Esophagus squamous epithelium (tissue), 5 donors: Measurements from ENCODE around the gene IL23A. TPM values are rescaled to one million over a fixed set of nuclear protein-coding genes. Genes with fewer than 3 reads are reported as not detected.

Source experiments
- DNase-seq: peaks from one replicate; lab custom pipeline; 2025; lab: John Stamatoyannopoulos, UW
- H3K27ac ChIP-seq, 4 donors: fragments of 200-600 bp; sonication (generic); one replicate each; pipeline ENCODE4 v1.5.1; 2016 to 2019; ENCODE audit warnings: mild to moderate bottlenecking in 1 of 4
- H3K27me3 ChIP-seq, 4 donors: fragments of 200-600 bp; sonication (generic); 1 replicate in 3 of 4; 2 replicates in 1 of 4; pipeline versions ENCODE4 v1.5.1 to v1.6.0; 2017 to 2021; ENCODE audit warnings: antibody characterized with exemption in 1 of 4
- H3K36me3 ChIP-seq, 3 donors: fragments of 200-600 bp; sonication (generic); one replicate each; pipeline ENCODE4 v1.5.1; 2016 to 2019
- H3K4me1 ChIP-seq, 3 donors: fragments of 200-600 bp; sonication (generic); one replicate each; pipeline ENCODE4 v1.5.1; 2017 to 2019
- H3K4me3 ChIP-seq, 4 donors: fragments of 200-600 bp; sonication (generic); 1 replicate in 3 of 4; 2 replicates in 1 of 4; pipeline ENCODE4 v1.5.1; 2016 to 2019; ENCODE audit warnings: mild to moderate bottlenecking in 2 of 4, moderate library complexity in 1 of 4
- H3K9me3 ChIP-seq, 3 donors: fragments of 200-600 bp; sonication (generic); one replicate each; pipeline ENCODE4 v1.5.1; 2016 to 2019
- POLR2A ChIP-seq, 4 donors: fragments of 450-650 bp; IDR thresholded peaks; one replicate each; pipeline ENCODE4 v1.6.1; 2017; ENCODE audit warnings: antibody characterized with exemption in 4 of 4, mild to moderate bottlenecking in 4 of 4, moderate library complexity in 3 of 4
- WGBS, 2 donors: methylation state at CpG; one replicate each; pipeline ENCODE4 v1.1.5; 2018; 5-methylcytosine and 5-hydroxymethylcytosine counted together
- intact Hi-C: fragments of 100-400 bp; cut with DNase I; formaldehyde crosslinking; loops from one replicate; pipeline ENCODE4 v1.15.0; 2022
- total RNA-seq, 4 donors: library from RNA; depleted of rRNA; stranded (reverse); fragments of >200 nt; gene quantifications; one replicate each; pipeline ENCODE4 v1.1.0, GENCODE V29; 2016
- TF ChIP-seq, protein P1 (sequence below), 6 experiments: fragments of 450-650 bp in 4 of 6; fragments of 200-600 bp in 2 of 6; sonication (generic) in 2 of 6; IDR thresholded peaks; one replicate each; pipeline ENCODE4 v1.5.1; 2016 to 2019; ENCODE audit warnings: antibody characterized with exemption in 6 of 6, mild to moderate bottlenecking in 4 of 6, moderate library complexity in 4 of 6
- donor health status: DM: yes; HTN: yes; CAD: no.

The IL23A gene, protein sequence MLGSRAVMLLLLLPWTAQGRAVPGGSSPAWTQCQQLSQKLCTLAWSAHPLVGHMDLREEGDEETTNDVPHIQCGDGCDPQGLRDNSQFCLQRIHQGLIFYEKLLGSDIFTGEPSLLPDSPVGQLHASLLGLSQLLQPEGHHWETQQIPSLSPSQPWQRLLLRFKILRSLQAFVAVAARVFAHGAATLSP
- total RNA-seq = 10 to 100 TPM in 1 of 4 donors, 1 to 10 TPM in 2, not detected in 1; 2.6 to 28.6 (median 2.8) TPM

DNA sequence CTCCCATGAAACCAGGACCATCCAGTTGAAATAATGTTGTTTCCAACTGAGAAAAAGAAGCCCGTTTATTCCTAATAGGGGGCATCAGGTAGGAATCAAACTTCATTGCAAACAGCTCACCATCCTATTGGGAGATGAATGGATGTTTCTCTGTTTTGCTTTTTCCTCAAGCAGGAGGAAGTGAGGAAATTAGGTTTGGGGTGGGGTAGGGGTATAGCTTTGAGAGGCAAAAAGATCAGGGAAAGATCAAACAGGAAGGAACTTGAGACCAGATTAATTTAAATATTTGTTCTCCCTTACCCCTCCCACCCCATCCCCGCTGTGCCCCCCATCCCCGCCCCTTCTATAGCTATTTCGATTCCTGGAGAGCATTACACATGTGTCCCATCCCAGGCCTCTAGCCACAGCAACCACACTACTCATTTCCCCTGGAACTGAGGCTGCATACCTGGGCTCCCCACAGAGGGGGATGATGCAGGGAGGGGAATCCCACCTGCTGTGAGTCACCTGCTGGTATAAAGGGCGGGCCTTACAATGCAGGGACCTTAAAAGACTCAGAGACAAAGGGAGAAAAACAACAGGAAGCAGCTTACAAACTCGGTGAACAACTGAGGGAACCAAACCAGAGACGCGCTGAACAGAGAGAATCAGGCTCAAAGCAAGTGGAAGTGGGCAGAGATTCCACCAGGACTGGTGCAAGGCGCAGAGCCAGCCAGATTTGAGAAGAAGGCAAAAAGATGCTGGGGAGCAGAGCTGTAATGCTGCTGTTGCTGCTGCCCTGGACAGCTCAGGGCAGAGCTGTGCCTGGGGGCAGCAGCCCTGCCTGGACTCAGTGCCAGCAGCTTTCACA lies at the start of gene IL23A:
Gene IL23A, plus strand, starts transcription at position 577 of the 850 bp plus-strand sequence. Its CDS starts 161 bp downstream, at position 738.
- Histone ChIP-seq H3K4me3 (no peak within 1 kb of the TSS), H3K36me3 (peaks cover 9 to 23% (median 11%) of the 10 kb centered on the region in 3 donors), H3K9me3 (no peaks in the 10 kb centered on the region), H3K4me1 (peaks cover 0 to 22% (median 9%) of the 10 kb centered on the region in 3 donors), H3K27ac (peak within 1 kb of the TSS in 2 of 4 donors; percentile 49 to 57), H3K27me3 (no peaks in the 10 kb centered on the region)
- no peak for TF ChIP-seq POLR2A (IDR thresholded peaks at IDR 0.05)
- TF ChIP-seq, protein P1, sequence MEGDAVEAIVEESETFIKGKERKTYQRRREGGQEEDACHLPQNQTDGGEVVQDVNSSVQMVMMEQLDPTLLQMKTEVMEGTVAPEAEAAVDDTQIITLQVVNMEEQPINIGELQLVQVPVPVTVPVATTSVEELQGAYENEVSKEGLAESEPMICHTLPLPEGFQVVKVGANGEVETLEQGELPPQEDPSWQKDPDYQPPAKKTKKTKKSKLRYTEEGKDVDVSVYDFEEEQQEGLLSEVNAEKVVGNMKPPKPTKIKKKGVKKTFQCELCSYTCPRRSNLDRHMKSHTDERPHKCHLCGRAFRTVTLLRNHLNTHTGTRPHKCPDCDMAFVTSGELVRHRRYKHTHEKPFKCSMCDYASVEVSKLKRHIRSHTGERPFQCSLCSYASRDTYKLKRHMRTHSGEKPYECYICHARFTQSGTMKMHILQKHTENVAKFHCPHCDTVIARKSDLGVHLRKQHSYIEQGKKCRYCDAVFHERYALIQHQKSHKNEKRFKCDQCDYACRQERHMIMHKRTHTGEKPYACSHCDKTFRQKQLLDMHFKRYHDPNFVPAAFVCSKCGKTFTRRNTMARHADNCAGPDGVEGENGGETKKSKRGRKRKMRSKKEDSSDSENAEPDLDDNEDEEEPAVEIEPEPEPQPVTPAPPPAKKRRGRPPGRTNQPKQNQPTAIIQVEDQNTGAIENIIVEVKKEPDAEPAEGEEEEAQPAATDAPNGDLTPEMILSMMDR (IDR thresholded peaks at IDR 0.05) = no peak
- intact Hi-C loops = no loop called here
- 18 to 25% methylated on average over 8 to 9 of the region's 9 CpGs for WGBS, 2 donors
- no peak for DNase-seq

DNA sequence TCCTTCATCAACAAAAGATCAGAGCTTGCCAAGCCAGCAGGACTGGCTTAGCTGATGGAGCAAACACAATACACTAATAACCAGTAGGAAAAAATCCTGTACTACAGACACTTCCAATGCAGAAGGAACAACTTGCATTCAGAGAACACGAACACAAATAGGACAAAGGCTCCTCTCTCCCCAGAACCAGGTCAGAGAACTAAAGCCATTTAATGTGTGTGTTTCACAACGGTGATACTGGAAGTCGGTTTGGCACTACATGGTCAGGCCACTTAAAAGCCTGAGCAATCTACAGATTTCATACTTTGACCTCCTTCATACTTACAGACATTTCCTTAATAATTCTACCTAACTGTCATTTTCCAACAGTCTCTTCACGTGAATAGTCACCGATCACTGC lies 44.9 kb upstream of the IL23A start:
- peak overlapping the region in 3 of 4 donors; percentile 10 to 42 (median 32) for H3K27ac ChIP-seq
- WGBS, 2 donors = 65 to 82% methylated on average over 3 to 5 of the region's 5 CpGs
- no peak overlapping the region for H3K4me3 ChIP-seq
- no peak for DNase-seq
- intact Hi-C loops = no loop called here
- no peak for TF ChIP-seq POLR2A (IDR thresholded peaks at IDR 0.05)
- TF ChIP-seq, protein P1 (IDR thresholded peaks at IDR 0.05) = no peak
- H3K4me1 ChIP-seq = peaks cover 26 to 86% (median 28%) of the 10 kb centered on the region in 3 donors
- H3K36me3 ChIP-seq = peaks cover 0 to 53% (median 4%) of the 10 kb centered on the region in 3 donors
- no peaks in the 10 kb centered on the region for H3K9me3 ChIP-seq
- H3K27me3 ChIP-seq = no peaks in the 10 kb centered on the region

DNA sequence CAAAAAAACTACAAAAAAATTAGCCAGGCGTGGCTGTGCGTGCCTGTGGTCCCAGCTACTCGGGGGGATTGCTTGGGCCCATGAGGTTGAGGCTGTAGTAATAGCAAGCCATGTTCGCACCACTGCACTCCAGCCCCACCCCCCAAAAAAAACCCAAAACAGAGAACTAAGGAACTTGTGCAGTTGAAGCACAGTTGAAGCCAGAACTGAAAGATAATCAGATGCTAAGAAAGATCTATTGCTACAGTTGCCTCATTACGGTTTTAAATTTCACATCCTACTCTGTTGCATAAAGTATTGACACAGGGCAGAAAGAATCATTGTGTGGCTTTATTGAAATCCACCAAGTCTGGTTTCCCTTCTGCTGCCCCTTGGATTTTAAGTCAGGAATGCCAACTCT lies 42.4 kb upstream of the IL23A start:
- Histone ChIP-seq H3K36me3 (peaks cover 0 to 28% (median 4%) of the 10 kb centered on the region in 3 donors), H3K4me1 (peaks cover 34 to 89% (median 37%) of the 10 kb centered on the region in 3 donors), H3K4me3 (no peak overlapping the region), H3K27me3 (no peaks in the 10 kb centered on the region), H3K9me3 (no peaks in the 10 kb centered on the region), H3K27ac (peak overlapping the region in 1 of 4 donors; percentile 42)
- intact Hi-C loops = no loop called here
- WGBS, 2 donors = 58 to 71% methylated on average over 4 to 5 of the region's 5 CpGs
- TF ChIP-seq, protein P1 (IDR thresholded peaks at IDR 0.05) = no peak
- no peak for TF ChIP-seq POLR2A (IDR thresholded peaks at IDR 0.05)
- no peak for DNase-seq

DNA sequence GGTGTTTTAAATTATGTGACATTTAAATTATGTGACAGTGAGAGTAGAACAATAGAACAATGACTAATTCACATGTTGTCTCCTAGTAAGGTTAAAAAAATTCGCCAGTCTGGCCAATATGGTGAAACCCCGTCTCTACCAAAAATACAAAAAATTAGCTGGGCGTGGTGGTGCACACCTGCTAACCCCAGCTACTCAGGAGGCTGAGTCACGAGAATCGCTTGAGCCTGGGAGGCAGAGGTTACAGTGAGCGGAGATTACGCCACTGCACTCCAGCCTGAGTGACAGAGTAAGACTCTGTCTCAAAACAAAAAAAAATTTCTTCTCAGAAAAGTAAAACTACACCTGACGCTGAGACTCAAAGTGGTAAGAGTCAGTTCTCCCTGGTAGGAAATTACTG lies 41.3 kb upstream of the IL23A start:
- peak overlapping the region in 3 of 4 donors; percentile 14 to 97 (median 42) for H3K27ac ChIP-seq
- H3K36me3 ChIP-seq = peaks cover 0 to 23% (median 4%) of the 10 kb centered on the region in 3 donors
- H3K4me1 ChIP-seq = peaks cover 26 to 89% (median 33%) of the 10 kb centered on the region in 3 donors
- H3K9me3 ChIP-seq = no peaks in the 10 kb centered on the region
- DNase-seq = no peak
- H3K27me3 ChIP-seq = no peaks in the 10 kb centered on the region
- 61 to 85% methylated on average over 8 of the region's 8 CpGs for WGBS, 2 donors
- intact Hi-C loops = no loop called here
- H3K4me3 ChIP-seq = no peak overlapping the region
- TF ChIP-seq, protein P1 (IDR thresholded peaks at IDR 0.05) = no peak
- no peak for TF ChIP-seq POLR2A (IDR thresholded peaks at IDR 0.05)
